GM12873 (cell line): ENCODE data around the gene PDE6H.
A peak's percentile ranks its signal among the peaks of the same experiment; 100 is the strongest.

Source experiments
- CTCF ChIP-seq: IDR thresholded peaks from 2 replicates; pipeline ENCODE4 v1.5.1; 2012; ENCODE audit warnings: low read depth, mild to moderate bottlenecking, moderate library complexity, low read length, control low read depth; ENCODE audit not compliant: insufficient read depth; ENCODE audit errors: missing control alignments

PDE6H gene

GRCh38 chr12:14931791-14932560, 40.9 kb upstream of the PDE6H start:
- no peak for TF ChIP-seq CTCF

GRCh38 chr12:14934511-14934910, 38.3 kb upstream of the PDE6H start:
- TF ChIP-seq CTCF: no peak

DNA sequence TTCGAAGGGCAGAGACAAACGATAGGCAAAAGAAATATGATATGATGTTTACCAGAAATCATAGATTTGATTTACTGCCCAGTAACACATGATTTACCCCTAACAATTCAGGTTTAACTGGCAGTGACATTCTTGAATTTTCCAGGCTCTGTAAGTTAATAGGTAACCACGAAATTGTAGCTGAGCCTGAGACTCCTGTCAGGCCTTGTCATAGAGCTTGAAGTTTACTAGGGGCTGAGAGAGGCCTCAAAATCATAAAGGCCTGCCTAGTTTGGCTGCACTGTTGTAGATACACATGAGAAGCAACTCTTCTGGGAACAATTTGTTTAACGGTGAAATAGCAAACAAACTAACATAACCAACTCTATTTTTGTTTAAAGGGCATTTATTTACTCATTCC, 37.8 kb upstream of the PDE6H start:
- TF ChIP-seq CTCF: no peak

- peak; percentile 41 for TF ChIP-seq CTCF
Measured at GRCh38 chr12:14936224-14936861, 36.5 kb upstream of the PDE6H start.

DNA sequence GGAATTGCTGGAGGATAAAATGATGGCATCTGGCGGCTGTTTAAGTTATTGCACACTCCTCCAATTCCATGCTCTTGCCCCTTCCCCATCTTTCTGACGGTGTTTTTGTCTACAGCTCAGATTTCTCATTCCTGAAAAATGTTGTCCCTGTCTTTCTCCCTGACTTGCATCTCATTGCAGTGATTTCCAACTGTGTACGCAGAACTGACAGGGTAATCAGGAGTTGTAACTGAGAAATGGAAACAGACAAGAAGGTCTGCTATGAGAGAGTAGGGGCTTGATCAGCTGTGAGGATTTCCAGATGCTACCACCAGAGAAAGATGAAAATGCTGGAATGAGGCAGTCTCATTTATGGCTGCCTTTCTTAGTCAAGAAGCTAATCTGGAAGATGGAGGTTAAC, 35.8 kb upstream of the PDE6H start:
- no peak for TF ChIP-seq CTCF

GRCh38 chr12:14937689-14938088, 35.2 kb upstream of the PDE6H start:
- peak; percentile 60 for TF ChIP-seq CTCF

DNA sequence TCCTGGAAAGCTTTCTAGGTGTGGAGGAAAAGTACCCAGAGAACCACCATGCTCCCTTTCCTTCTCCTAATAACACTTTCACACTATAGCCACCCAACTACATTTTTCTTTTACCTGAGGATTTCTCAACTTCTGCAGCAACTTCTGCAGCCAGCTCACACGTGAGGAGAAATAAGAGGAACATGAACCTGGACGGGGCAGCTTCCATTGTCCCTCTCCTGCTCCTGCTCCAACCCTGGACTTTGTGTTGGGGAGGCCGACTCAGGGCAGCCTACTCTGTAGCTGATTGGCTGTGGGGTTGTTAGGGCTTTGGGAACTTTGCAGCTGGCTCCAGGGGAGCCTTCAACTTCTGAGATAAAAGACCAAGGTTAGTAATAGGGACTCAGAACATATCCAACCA, 34.5 kb upstream of the PDE6H start, which contains the start of gene ERP27:
Gene ERP27, minus strand, starts transcription at position 237 of the 400 bp plus-strand sequence. Its CDS starts 29 bp downstream, at position 208.
- no peak for TF ChIP-seq CTCF
